ENCODE measurements around the gene TMPRSS13.

Gene TMPRSS13

GRCh38 chr11:117924631-117925170, 4.5 kb downstream of the TMPRSS13 start:
- TF ChIP-seq CTCF (IDR thresholded peaks at IDR 0.05; ENCODE audit: control insufficient read depth, extremely low read depth, insufficient read depth): no peak
- DNase-seq (ENCODE audit: low read depth): no peak
- no peak overlapping the region for H3K4me3 ChIP-seq (ENCODE audit: low read depth, low read length)

DNA sequence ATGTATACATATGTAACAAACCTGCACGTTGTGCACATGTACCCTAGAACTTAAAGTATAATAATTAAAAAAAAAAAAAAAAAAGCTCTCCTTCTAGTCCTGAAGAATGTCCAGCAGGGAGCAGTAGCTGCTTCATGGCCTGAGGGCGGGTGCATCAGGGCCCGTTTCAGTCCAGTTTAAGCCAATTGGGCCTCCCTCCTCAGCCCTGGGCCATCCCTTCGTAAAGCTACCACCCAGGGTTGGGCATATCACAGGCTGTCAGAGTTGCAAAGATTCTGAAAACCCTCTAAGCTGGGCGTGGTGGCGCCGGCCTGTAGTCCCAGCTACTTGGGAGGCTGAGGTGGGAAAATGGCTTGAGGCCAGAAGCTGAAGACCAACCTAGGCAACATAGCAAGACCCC, 5.4 kb downstream of the TMPRSS13 start:
- no peak overlapping the region for H3K4me3 ChIP-seq (ENCODE audit: low read depth, low read length)
- DNase-seq (ENCODE audit: low read depth): no peak
- TF ChIP-seq CTCF (IDR thresholded peaks at IDR 0.05; ENCODE audit: control insufficient read depth, extremely low read depth, insufficient read depth): no peak

- no peak for DNase-seq (ENCODE audit: low read depth)
- TF ChIP-seq CTCF (IDR thresholded peaks at IDR 0.05; ENCODE audit: control insufficient read depth, extremely low read depth, insufficient read depth): no peak
- H3K4me3 ChIP-seq (ENCODE audit: low read depth, low read length): no peak overlapping the region
Measured at GRCh38 chr11:117923275-117923674, 5.9 kb downstream of the TMPRSS13 start.

- no peak for TF ChIP-seq CTCF (IDR thresholded peaks at IDR 0.05; ENCODE audit: control insufficient read depth, extremely low read depth, insufficient read depth)
- H3K4me3 ChIP-seq (ENCODE audit: low read depth, low read length): no peak overlapping the region
- DNase-seq (ENCODE audit: low read depth): no peak
Measured at GRCh38 chr11:117921893-117922292, 7.3 kb downstream of the TMPRSS13 start.

GRCh38 chr11:117921456-117921855, 7.7 kb downstream of the TMPRSS13 start:
- H3K4me3 ChIP-seq (ENCODE audit: low read depth, low read length): no peak overlapping the region
- no peak for DNase-seq (ENCODE audit: low read depth)
- TF ChIP-seq CTCF (IDR thresholded peaks at IDR 0.05; ENCODE audit: control insufficient read depth, extremely low read depth, insufficient read depth): no peak

GRCh38 chr11:117919781-117920221, 9.4 kb downstream of the TMPRSS13 start:
- DNase-seq (ENCODE audit: low read depth): no peak
- H3K4me3 ChIP-seq (ENCODE audit: low read depth, low read length): no peak overlapping the region
- TF ChIP-seq CTCF (IDR thresholded peaks at IDR 0.05; ENCODE audit: control insufficient read depth, extremely low read depth, insufficient read depth): no peak

- no peak overlapping the region for H3K4me3 ChIP-seq (ENCODE audit: low read depth, low read length)
- no peak for DNase-seq (ENCODE audit: low read depth)
- no peak for TF ChIP-seq CTCF (IDR thresholded peaks at IDR 0.05; ENCODE audit: control insufficient read depth, extremely low read depth, insufficient read depth)
Measured at GRCh38 chr11:117919341-117919740, 9.9 kb downstream of the TMPRSS13 start.
